Fibroblast of mammary gland (primary cell): ENCODE data around the gene PYY.
A peak's percentile ranks its signal among the peaks of the same experiment; 100 is the strongest.

ENCODE experiments used
- DNase-seq: peaks from one replicate; pipeline ENCODE4 v3.0.0-alpha.2; 2010; ENCODE audit warnings: low read depth
- H3K4me3 ChIP-seq: 2 replicates; pipeline ENCODE4 v1.5.1; 2011; ENCODE audit warnings: low read depth, mild to moderate bottlenecking, low read length, moderate library complexity; ENCODE audit not compliant: control insufficient read depth
- CTCF ChIP-seq: conservative IDR thresholded peaks from 2 replicates; pipeline ENCODE4 v1.5.1; 2011; ENCODE audit warnings: low read depth, low read length, inconsistent platforms; ENCODE audit not compliant: control insufficient read depth, insufficient read depth

Gene PYY

GRCh38 chr17:43953746-43954145 is at the start of gene PYY:
Gene PYY, minus strand, starts transcription at chr17:43953940. Its CDS starts 457 bp downstream, at chr17:43953483.
- no peak for DNase-seq
- TF ChIP-seq CTCF: no peak
- no peak within 1 kb of the TSS for H3K4me3 ChIP-seq

- no peak overlapping the region for H3K4me3 ChIP-seq
- peak; percentile 95 for DNase-seq
- TF ChIP-seq CTCF: no peak
Measured at GRCh38 chr17:44002141-44002848, 48.6 kb upstream of the PYY start.

- no peak for DNase-seq
- H3K4me3 ChIP-seq: no peak overlapping the region
- TF ChIP-seq CTCF: no peak
Measured at GRCh38 chr17:44001461-44001920, 47.8 kb upstream of the PYY start.

GRCh38 chr17:44000871-44001460 is 47.2 kb upstream of the PYY start:
- no peak for TF ChIP-seq CTCF
- no peak overlapping the region for H3K4me3 ChIP-seq
- DNase-seq: no peak

- no peak overlapping the region for H3K4me3 ChIP-seq
- TF ChIP-seq CTCF: no peak
- no peak for DNase-seq
Measured at GRCh38 chr17:44000141-44000860, 46.6 kb upstream of the PYY start.

GRCh38 chr17:43999024-43999423 is 45.3 kb upstream of the PYY start:
- no peak for DNase-seq
- no peak overlapping the region for H3K4me3 ChIP-seq
- TF ChIP-seq CTCF: no peak
